GM12872 (cell line): ENCODE measurements around the gene DNM3.
A peak's percentile ranks its signal among the peaks of the same experiment; 100 is the strongest.

Source experiments
- CTCF ChIP-seq: IDR thresholded peaks from 3 replicates; pipeline ENCODE4 v1.5.1; 2011; ENCODE audit warnings: low read depth, mild to moderate bottlenecking, low read length, moderate library complexity; ENCODE audit not compliant: insufficient read depth

The DNM3 gene

GRCh38 chr1:171844381-171844780 is 3.1 kb downstream of the DNM3 start:
- no peak for TF ChIP-seq CTCF

GRCh38 chr1:171845998-171846397 is 4.7 kb downstream of the DNM3 start:
- no peak for TF ChIP-seq CTCF

- TF ChIP-seq CTCF = no peak
These were observed 8.1 kb downstream of the DNM3 start for GRCh38 chr1:171849245-171849898.

GRCh38 chr1:171850651-171851350 is 9.5 kb downstream of the DNM3 start:
- peak; percentile 19; the same call in 1 of the 3 replicates for TF ChIP-seq CTCF

- no peak for TF ChIP-seq CTCF
These were observed 11.0 kb downstream of the DNM3 start for GRCh38 chr1:171852272-171852671.

- TF ChIP-seq CTCF = no peak
These were observed 14.1 kb downstream of the DNM3 start for GRCh38 chr1:171855381-171855780.

- no peak for TF ChIP-seq CTCF
These were observed 17.4 kb downstream of the DNM3 start for GRCh38 chr1:171858696-171859095.
